NCI-H1105 treated with DMSO at 0.1 percent for 48 hours (cell line): ENCODE data around the gene USP6NL.
"Not testable (repeated sequence)": the region's sequence is repeated elsewhere in the genome, so short reads cannot be mapped to it uniquely, and the experiment has no call there.

Experiments used
- DNase-seq: peaks from one replicate; lab custom pipeline; 2025; lab: John Stamatoyannopoulos, UW

Gene USP6NL

DNA sequence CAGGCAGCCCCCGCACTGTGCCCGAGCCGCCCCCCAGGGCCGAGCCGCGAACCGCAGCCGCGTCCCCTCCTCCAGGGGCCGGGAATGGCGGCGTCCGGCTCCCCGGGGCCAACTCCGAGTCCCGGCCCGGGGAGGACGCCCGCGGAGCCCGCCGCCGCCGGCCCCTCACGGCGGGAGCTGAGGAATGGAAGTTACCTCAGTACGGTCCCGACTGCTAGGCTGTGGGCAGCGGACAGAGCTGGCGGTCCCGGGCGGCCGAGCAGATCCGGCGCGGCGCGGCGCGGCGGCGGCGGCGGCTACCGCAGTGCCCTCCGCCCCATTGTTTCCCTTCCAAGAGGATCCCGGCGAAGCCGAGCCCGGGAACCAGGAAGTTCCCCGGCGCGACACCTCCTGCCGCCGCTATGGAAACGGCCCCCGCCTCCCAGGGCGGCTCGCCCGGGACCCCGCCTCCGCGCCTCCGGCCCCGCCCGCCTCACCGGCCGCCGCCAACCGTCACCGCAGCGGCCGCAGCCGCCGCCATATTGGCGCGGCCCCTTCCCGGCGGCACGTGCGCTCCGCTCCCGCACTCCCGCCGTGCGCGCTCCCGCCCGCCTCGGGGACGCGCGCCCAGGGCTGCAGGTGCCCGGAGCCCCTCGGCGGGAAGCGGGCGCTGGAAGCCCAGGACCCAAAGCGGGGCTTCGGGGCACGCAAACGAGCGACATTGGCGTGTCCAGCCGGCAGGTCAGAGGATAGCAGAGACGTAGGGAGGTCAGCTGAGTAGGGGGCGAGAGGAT lies at the start of gene USP6NL:
USP6NL (minus strand) TSS at position 403 of the 773 bp plus-strand sequence. CDS start 14,016 bp downstream, outside the sequence.
- peak; percentile 62 for DNase-seq

DNA sequence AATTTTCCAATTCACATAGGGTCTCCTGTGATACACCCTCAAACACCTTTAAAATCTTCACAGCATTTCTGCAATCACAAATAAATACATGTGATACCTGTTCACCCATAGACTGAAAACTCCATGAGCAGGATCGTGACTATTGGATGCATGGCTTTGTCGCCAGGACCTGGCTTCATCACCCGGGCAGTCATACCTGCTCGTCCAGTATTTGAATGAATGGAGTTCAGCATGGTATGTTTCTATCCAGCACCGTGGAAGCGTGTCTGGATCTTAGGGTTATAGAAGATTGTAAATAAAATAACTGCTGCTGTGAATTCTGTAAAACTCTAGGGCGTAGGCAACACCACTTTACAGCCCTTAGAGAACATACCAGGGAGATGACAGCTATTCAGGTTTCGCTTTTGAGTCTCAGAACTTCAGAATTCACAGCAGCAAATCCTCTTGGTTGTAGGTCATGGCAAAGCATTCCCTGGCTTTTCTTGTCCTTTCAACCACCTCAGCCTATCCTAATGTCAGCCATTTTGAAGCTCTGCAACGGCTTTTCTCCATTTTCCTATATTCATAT lies 47.4 kb upstream of the USP6NL start:
- no peak for DNase-seq

DNA sequence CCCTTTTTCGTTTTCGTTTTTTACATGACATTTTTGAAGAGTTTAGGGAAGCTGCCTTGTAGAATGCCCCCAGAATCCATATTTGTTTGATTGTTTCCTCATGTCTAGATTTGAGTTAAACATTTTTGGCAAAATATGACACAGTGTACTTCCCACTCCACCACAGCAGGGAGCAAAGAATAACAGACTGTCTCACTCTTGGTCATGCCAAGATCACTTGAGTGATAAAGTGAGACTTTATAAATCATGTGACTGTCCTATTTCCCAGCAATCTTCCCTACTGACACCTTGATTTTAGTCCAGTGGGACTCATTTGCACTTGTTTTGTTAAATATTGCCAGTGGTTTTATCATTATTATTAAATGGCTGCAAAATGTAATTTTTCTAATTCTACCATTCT lies 44.4 kb upstream of the USP6NL start:
- DNase-seq: no peak

DNA sequence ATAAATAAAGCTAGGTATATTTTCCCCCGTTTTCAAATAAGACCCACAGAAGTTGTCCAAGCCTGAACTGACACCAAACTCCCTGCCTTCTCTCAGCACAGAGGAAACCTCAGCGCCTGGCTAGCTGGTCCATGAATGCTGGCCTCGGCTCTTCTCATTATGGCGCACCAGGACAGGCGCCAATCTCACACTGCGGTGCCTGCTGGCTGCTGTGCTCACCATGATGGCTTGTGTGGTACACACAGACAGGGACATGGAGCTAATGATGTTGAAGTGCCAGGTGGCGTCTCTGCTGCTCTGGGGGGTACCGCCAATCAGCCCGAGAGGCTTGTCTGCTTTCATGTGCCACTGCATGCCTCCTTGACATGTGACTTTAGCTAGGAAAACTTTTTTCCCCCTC lies 43.2 kb upstream of the USP6NL start:
- DNase-seq: no peak

DNA sequence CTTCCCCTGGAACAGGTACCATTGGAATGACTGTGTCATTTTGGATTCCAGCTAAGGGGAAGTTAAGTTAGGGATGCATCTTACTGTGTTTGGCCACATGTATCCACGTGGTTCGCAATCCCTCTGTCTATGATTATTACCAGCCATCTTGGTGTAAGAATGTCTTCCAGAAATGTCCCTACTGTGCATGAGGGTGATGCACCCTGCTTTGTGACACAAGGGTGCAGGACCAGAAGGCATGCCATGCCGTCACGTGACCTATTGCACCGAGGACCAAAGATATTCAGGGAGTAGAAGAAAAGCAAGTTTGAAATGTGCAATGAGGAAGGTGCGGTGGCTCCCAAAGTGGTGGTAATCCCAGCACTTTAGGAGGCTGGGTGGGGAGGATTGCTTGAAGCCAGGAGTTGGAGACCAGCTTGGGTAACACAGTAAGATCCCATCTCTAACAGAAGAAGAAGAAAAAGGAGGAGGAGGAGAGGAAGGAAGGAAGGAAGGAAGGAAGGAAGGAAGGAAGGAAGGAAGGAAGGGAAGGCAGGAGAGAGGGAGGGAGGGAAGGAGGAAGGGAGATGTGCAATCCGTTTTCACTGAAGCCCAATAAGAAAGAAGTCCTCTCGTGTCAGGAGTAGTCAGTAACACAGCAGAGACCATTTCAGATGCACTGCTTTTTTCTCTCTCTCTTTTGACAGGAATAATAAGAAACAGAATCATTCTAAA lies 42.5 kb upstream of the USP6NL start:
- no peak for DNase-seq

DNA sequence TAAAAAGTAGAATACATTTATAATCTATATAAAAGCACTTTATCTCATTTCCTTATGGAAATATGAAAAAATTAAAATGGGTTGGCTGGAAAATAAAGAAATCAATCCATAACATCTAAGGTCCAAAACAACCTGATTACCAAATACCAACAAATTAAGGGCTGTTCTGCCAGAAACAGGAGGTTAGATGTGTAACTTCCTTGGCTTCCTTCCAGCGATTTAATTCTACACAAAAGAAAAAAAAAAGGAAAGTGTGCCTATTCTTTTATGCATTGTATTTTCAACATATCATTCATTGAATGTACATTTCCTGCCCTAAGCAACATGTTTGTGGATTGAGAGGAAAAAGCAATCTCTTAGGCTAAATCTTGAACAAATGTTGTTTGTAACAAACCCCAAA lies 36.2 kb upstream of the USP6NL start:
- no peak for DNase-seq

DNA sequence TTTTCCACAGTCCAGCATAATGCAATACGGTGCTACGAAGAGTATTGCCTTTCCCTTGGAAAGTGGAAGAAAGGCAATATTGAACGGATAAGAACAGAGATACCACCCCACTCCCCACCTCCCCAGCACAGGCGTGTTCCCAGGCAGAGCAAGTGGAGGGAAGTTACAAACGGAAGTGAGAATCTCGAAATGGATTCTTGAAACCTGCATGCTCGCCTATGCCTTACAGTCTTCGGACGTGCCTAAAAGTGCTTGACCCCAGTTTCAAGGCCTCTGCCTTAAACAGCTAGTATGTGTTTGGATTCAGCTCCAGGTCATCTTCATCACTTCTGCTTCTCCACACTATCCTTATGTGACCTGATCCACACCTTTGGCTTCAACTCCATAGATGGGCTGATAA lies 35.0 kb upstream of the USP6NL start:
- DNase-seq: no peak

DNA sequence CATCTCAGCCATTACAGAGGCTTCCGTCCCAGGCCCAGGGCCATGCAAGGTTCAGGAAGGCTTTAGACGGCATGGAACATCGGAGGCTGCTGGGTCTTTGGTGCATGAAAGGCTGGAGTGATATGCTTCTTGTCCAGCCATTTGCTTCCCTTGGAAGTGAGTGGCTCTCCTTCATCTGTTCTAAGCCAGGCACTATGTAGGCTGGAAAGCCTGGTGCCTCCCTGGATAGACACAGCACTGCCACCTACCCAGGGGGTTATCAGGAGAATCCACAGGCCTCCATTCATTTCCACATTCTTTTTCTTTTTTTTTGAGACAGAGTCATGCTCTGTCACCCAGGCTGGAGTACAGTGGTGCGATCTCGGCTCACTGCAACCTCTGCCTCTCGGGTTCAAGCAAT lies 31.6 kb upstream of the USP6NL start:
- DNase-seq: no peak

DNA sequence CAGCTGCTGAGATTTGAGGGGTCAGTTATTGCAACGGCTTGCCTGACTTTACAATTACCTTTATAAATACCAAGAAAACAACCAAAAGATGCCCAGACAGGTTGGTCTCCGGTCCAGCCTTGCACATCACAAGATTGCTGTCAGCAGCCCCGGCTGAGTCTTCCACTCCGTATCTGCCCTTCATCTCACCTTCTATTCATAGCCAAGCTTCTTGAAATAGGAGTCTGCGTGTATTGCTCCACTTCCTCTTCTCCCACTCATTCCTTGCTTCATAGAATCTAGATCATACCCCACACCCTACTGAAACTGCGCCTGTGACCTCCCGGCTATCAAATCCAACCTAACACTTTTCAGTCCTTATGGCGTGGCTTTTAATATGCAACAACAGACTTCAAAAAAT lies 31.1 kb upstream of the USP6NL start:
- DNase-seq: no peak

DNA sequence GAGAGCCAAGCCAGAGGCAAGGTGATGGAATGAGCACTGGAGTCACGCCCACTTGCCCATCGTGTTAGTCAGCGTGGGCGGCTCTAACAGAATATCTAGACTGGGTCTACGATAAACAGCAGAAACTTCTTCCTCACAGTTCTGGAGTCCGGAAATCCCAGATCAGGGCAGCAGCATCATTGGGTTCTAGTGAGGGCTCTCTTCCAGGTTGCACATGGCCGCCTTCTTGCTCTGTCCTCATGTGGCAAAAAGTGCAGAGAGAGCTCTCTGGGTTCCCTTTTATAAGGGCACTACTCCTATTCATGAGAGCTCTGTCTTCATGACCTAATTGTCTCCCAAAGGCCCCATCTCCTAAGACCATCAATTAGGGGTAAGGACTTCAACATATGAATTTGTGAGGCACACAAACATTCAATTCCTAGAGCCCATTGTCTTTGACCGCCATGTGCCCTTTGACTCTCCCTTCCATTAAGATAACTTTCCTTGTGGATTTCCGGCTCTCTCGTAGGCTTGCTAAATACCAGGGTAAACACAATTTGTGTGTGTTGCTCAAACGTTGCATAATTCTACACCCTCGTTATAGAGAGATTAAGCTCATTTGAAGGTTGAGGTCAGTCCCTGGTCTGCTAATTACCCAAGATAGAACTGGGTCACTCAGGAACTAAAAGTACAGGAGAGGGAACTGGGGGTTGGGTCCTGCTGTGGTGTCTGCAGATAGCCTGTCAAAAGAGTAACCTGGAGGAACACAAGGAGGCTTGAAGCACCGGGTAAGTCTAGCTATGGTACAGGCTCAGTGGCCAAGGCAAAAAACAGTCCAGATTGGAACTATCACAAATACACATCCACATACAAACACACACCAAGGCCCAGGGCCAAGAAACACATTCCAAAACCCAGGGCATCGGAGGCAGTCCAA lies 28.7 kb upstream of the USP6NL start:
- DNase-seq: no peak

DNA sequence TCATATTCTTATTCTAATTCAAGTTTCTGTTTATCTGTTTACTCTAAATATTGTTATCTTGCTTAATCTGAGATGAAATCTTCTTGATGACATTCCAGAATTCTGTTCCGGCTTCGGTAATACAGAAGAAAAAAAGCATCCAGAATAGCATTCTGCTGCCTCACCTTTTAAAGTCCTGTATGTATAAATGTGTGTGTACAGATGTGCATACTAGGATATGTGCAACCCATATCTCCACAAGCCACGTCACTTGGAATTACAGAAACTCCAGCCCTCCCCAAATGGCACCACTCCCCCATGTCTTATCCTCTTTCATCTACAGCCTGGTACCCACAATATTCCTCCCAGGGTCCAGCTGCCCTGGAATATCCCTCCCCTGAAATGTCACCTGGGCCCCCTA lies 27.9 kb upstream of the USP6NL start:
- DNase-seq: no peak

DNA sequence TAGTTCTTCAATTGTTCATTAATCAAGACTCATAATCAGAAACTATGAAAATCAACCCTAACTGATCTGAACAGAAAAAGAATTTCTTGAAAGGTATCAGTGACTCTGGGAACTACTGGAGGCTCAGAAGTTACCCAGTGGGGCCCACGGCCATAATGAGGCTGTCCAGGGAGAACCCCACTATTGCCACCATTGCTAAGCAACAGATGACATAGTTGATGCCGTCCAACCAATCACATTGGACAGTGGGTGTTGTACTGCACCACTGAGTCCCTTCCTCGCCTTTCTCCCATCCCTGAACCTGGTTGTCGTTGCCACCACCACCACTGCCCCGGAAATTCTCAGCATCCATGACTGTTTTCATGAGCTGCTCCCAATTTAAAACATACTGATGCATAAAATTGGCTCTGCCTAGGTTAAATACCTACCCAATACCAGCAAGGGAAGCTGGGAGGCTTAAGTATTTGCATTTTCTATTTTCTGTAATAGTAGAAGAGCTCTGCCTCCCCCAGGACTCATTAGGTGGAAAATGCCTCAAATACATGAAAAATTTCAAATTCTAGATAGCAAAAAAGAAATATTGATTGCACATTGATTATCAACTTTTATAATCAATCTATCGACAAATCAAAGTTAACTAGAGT lies 26.7 kb upstream of the USP6NL start:
- DNase-seq: no peak

DNA sequence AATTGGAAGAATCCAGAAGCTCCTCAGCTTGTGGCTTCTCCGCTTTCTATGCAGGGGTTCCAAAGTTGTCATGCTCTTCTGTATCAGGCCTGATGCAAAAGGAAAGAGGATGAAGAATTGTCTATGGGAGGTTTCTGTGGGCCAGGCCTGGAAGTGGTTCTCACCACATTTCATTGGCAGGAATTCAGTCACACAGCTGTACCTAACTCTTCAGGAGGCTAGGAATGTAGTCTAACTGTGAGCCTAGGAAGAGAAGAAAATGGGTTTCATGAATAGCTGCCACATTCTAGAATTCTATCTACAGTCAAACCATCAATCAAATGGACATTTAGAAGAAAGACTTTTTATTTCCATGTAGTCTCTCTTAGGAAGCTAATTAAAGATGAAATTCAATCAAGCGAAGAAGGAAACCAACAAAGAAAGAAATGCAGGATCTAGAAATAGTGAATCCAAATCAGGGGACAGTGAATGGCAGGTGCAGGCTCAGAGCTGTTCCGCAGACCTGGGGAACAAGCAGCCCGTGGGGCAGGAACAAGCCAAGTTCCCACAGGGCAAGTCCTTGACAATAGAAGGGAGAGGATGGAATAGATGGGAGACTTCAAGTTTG lies 25.4 kb upstream of the USP6NL start:
- no peak for DNase-seq

DNA sequence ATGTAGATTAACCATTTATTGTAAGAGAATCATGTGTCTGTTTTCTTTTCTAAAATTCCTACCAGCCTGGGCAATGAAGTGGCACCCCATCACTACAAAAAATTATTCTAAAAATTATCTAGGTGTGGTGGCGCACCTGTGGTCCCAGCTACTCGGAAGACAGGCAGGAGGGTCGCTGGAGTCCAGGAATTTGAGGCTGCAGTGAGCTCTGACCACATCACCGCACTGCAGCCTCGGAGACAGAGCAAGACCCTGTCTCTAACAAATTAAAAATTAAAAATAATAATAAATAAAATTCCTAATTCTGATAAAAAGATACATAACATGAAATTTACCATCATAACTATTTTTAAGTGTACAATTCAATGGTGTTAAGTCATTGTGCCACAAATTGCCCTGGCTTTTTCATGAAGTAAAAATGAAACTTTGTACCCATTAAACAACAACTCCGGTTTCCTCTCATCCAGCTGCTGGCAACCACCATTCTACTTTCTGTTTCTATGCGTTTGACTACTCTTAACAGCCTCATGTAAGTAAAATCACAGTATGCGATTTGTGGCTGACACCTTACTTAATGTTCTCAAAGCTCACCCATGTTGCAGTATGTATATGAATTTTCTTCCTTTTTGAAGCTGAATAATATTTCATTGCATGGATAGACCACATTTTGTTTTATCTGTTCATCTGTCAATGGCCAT lies 20.6 kb upstream of the USP6NL start:
- no peak for DNase-seq

DNA sequence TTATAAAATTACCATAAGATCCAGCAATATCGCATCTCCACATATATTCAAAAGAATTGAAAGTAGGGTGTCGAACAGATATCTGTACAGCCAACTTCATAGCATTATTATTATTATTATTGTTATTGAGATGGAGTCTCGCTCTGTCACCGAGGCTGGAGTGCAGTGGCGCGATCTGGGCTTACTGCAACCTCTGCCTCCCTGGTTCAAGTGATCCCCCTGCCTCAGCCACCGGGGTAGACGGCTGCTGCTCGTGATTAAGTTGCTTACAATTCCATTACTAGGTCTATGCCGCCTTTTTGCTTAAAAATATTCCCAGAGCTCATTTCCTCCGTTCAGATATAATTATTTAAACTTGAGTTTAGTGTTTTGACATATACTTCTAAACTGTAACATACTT lies 19.8 kb upstream of the USP6NL start:
- no peak for DNase-seq

DNA sequence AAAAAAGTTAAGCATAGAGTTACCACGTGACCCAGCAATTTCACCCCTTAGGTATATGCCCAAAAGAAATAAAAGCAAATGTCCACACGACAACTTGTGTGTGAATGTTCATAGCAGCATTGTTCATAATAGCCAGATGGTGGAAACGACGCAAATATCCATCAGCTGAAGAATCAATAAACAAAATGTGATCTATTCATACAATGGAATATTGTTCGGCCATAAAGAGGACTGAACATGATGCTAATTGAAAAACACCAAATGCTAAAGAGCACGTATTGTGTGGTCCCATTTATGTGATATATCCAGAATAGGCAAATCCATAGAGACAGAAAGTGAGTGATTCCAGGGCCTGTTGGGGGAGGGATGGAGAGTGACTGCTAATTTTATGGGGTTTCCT lies 18.3 kb upstream of the USP6NL start:
- DNase-seq: no peak

DNA sequence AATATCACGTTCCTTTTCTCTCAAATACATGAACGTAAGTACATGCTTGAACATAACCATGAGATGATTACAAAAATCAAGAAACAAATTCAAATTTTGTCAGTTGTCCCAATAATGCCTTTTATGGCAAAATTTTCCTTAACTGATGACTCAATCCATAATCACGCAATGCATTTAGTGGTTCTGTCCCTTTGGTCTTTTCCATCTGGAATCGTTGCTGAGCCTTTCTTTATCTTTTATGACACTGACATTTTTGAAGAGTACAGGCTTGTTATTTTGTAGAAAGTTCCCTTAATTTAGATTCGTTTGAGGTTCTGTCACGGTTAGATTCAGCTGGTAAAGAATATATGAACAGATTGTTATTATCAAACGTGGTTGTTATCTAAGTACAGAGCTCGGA lies 16.5 kb upstream of the USP6NL start:
- not testable (repeated sequence) for DNase-seq

DNA sequence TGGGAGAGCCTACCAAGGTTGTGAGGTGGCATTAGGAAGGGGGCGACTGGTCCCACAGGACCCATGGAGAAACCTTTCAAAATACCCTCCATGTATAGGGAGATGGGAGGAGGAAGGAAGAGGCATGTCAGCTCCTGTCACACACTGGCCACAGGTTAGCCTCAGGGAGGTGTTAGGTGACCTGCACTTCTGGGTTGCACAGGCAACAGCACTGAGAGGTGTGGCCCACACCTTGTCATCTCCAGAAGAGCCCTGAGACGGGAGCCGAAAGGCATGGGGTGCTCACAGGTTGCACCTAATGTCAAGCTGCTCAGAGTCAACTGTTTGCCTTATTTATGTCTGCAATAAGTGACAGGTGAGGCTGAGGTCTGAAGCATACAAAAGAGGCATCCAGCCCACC lies 14.6 kb upstream of the USP6NL start:
- no peak for DNase-seq

DNA sequence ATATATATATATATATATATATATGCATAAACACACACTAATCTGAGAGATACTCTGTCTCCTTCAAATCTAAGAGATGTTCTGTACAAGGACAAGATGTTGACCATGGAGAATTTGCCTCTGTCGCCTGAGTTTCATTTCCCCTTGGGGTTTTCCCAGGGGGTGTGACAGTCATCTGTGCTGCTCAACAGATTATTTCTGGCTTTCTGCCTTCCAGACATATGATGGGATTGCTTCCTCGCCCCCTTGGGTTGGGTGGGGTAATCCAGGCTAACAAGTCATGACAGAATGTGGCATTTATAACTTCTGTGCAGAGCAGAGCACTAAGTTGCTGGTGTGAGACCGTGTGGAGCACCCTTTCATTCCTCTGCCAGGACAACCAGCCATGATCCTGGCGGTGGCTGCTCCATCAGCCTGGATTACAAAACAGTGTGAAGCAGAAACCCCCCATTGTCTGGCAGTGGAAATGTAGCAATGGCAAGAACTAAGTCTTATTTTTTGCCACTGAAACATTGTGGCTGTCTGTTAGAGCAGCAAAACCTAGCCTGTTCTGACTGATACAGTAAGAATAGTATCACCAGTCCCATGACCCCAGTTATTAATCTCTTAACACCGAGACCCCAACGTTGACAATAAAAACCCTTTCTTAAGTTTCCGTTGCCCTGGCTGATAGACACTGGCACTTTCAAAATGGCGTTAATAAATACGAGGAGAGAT lies 13.7 kb upstream of the USP6NL start:
- DNase-seq: no peak

DNA sequence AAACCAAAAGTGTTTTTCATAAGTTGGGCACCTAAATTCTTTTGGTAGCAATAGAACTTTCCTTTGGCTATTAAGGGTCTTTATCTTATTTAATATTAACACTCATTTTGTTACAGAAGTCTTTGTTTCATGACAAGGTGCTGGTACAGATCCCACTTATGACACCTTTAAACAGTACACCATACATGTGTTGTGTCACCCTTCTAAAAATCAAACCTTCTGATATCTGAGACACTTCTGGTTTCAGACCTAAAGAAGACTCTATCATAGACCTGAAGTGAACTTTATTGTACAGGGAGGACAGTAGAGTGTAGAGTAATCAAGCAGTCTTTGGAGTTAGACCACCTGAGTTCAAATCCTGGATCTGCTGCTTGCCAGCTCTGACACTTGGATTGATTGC lies 5.8 kb upstream of the USP6NL start:
- DNase-seq: no peak
